ENCODE measurements around the gene ISOC2.

- TF ChIP-seq POLR2A (IDR thresholded peaks at IDR 0.05), result no peak
- no peak for TF ChIP-seq CTCF (IDR thresholded peaks at IDR 0.05)
These were observed 19.6 kb downstream of the ISOC2 start for GRCh38 chr19:55441692-55442321.

Data from right lobe of liver (tissue), 4 donors.